GM12878 (cell line): Measurements from ENCODE around the gene YAE1.

Experiments used
- BMI1 ChIP-seq: fragments of 450-650 bp; IDR thresholded peaks from 2 replicates; pipeline ENCODE4 v1.6.1; 2016; ENCODE audit warnings: mild to moderate bottlenecking, moderate library complexity, borderline replicate concordance
- CTCF ChIP-seq, 3 experiments: IDR thresholded peaks in 2 of 3; conservative IDR thresholded peaks in 1 of 3; 2 replicates each; pipeline ENCODE4 v1.5.1; 2011; ENCODE audit warnings: low read depth in 3 of 3, low read length in 3 of 3, mild to moderate bottlenecking in 3 of 3, control low read depth in 2 of 3, moderate library complexity in 2 of 3, inconsistent platforms in 1 of 3, mixed read lengths in 1 of 3; ENCODE audit not compliant: control insufficient read depth in 2 of 3, insufficient read depth in 1 of 3; ENCODE audit errors: extremely low read depth in 1 of 3
- EED ChIP-seq: sonication (generic); IDR thresholded peaks from 2 replicates; pipeline ENCODE4 v1.6.1; 2016; ENCODE audit warnings: antibody characterized with exemption, low read depth
- ZNF274 ChIP-seq: IDR thresholded peaks from one replicate; pipeline ENCODE4 v1.8.0; 2011; ENCODE audit not compliant: insufficient read length, insufficient read depth

GRCh38 chr7:39535064-39535463 lies 31.1 kb upstream of the YAE1 start:
- TF ChIP-seq CTCF (IDR thresholded peaks at IDR 0.05 in 2 of 3, conservative IDR thresholded peaks at IDR 0.05 in 1 of 3; ENCODE audit: control insufficient read depth in 2 of 3, extremely low read depth in 1 of 3, insufficient read depth in 1 of 3, low read depth in 3 of 3, low read length in 3 of 3) = no peak
- no peak for TF ChIP-seq BMI1
- no peak for TF ChIP-seq ZNF274
- no peak for TF ChIP-seq EED
